H9 (cell line): Measurements from ENCODE around the gene FN1. TPM values are rescaled to one million over a fixed set of nuclear protein-coding genes. Genes with fewer than 3 reads are reported as not detected.

Source experiments
- DNase-seq: peaks from one replicate; pipeline ENCODE4 v3.0.0-alpha.2; 2017
- H2AFZ ChIP-seq: one replicate; pipeline ENCODE4 v1.6.1; 2013; ENCODE audit warnings: mild to moderate bottlenecking, low read length, control low read depth, moderate library complexity
- H2AK5ac ChIP-seq: 2 replicates; pipeline ENCODE4 v1.6.1; 2013; ENCODE audit warnings: low read length, control low read depth, mixed read lengths; ENCODE audit not compliant: insufficient read length
- H2BK120ac ChIP-seq: one replicate; pipeline ENCODE4 v1.6.1; 2013; ENCODE audit warnings: low read depth, mild to moderate bottlenecking, low read length, control low read depth, inconsistent platforms; ENCODE audit not compliant: poor library complexity, severe bottlenecking
- H2BK12ac ChIP-seq: 2 replicates; pipeline ENCODE4 v1.6.1; 2013; ENCODE audit warnings: low read length, control low read depth, mixed read lengths, low read depth; ENCODE audit not compliant: insufficient read length
- H2BK15ac ChIP-seq: 2 replicates; pipeline ENCODE4 v1.6.1; 2013; ENCODE audit warnings: low read depth, low read length, control low read depth
- H2BK20ac ChIP-seq: one replicate; pipeline ENCODE4 v1.6.1; 2013; ENCODE audit warnings: low read depth, mild to moderate bottlenecking, low read length, control low read depth, inconsistent platforms; ENCODE audit not compliant: poor library complexity, severe bottlenecking
- H2BK5ac ChIP-seq: 2 replicates; pipeline ENCODE4 v1.6.1; 2013; ENCODE audit warnings: low read length, control low read depth, mixed read lengths; ENCODE audit not compliant: insufficient read length
- H3K14ac ChIP-seq: 2 replicates; pipeline ENCODE4 v1.6.1; 2013; ENCODE audit warnings: low read length, control low read depth; ENCODE audit not compliant: insufficient read depth
- H3K18ac ChIP-seq: 2 replicates; pipeline ENCODE4 v1.6.1; 2013; ENCODE audit warnings: low read depth, mild to moderate bottlenecking, mixed read lengths, low read length, control low read depth; ENCODE audit not compliant: insufficient read length
- H3K23ac ChIP-seq: 2 replicates; pipeline ENCODE4 v1.6.1; 2013; ENCODE audit warnings: low read length, control low read depth, mixed read lengths, low read depth; ENCODE audit not compliant: insufficient read length
- H3K23me2 ChIP-seq: 2 replicates; pipeline ENCODE4 v1.6.1; 2013; ENCODE audit warnings: low read depth, mild to moderate bottlenecking, mixed read lengths, low read length, control low read depth; ENCODE audit not compliant: insufficient read length, poor library complexity, severe bottlenecking
- H3K27ac ChIP-seq: 2 replicates; pipeline ENCODE4 v1.5.1; 2013; ENCODE audit warnings: low read length, control low read depth, mixed read lengths, low read depth; ENCODE audit not compliant: insufficient read length
- H3K27me3 ChIP-seq: 2 replicates; pipeline ENCODE4 v1.6.1; 2013; ENCODE audit warnings: low read length, control low read depth, inconsistent platforms; ENCODE audit not compliant: insufficient read depth
- H3K4ac ChIP-seq: 2 replicates; pipeline ENCODE4 v1.6.1; 2013; ENCODE audit warnings: low read depth, mild to moderate bottlenecking, control low read depth, inconsistent platforms, low read length, moderate library complexity
- H3K4me1 ChIP-seq: 2 replicates; pipeline ENCODE4 v1.6.1; 2013; ENCODE audit warnings: low read length, control low read depth, inconsistent platforms; ENCODE audit not compliant: insufficient read depth
- H3K4me2 ChIP-seq: 2 replicates; pipeline ENCODE4 v1.6.1; 2013; ENCODE audit warnings: low read length, control low read depth, mixed read lengths; ENCODE audit not compliant: insufficient read length, insufficient read depth
- H3K56ac ChIP-seq: 2 replicates; pipeline ENCODE4 v1.6.1; 2013; ENCODE audit warnings: low read depth, mild to moderate bottlenecking, mixed read lengths, low read length, control low read depth; ENCODE audit not compliant: insufficient read length
- H3K79me1 ChIP-seq: 2 replicates; pipeline ENCODE4 v1.6.1; 2013; ENCODE audit warnings: low read depth, mild to moderate bottlenecking, moderate library complexity, low read length, control low read depth, inconsistent platforms; ENCODE audit not compliant: insufficient read depth, poor library complexity, severe bottlenecking
- H3K79me2 ChIP-seq: 2 replicates; pipeline ENCODE4 v1.6.1; 2013; ENCODE audit warnings: low read length, control low read depth, inconsistent platforms; ENCODE audit not compliant: insufficient read depth
- H3K9ac ChIP-seq: 2 replicates; pipeline ENCODE4 v1.6.1; 2013; ENCODE audit warnings: low read length, control low read depth, mixed read lengths; ENCODE audit not compliant: insufficient read length; ENCODE audit errors: extremely low read depth
- H3K9me3 ChIP-seq: one replicate; pipeline ENCODE4 v1.6.1; 2013; ENCODE audit warnings: low read depth, low read length, inconsistent platforms; ENCODE audit not compliant: control insufficient read depth
- H3T11ph ChIP-seq: one replicate; pipeline ENCODE4 v1.6.1; 2013; ENCODE audit warnings: mild to moderate bottlenecking, low read length, control low read depth, inconsistent platforms
- H4K20me1 ChIP-seq: one replicate; pipeline ENCODE4 v1.6.1; 2013; ENCODE audit not compliant: control insufficient read depth, insufficient read length, insufficient read depth
- H4K5ac ChIP-seq: 2 replicates; pipeline ENCODE4 v1.6.1; 2013; ENCODE audit warnings: low read depth, mild to moderate bottlenecking, mixed read lengths, low read length, control low read depth; ENCODE audit not compliant: insufficient read length
- H4K8ac ChIP-seq: replicated peaks from 2 replicates; pipeline ENCODE4 v1.6.1; 2013; ENCODE audit warnings: low read length, control low read depth, mixed read lengths, low read depth; ENCODE audit not compliant: insufficient read length
- H4K91ac ChIP-seq: 2 replicates; pipeline ENCODE4 v1.6.1; 2013; ENCODE audit warnings: low read depth, mild to moderate bottlenecking, moderate library complexity, mixed read lengths, low read length, control low read depth; ENCODE audit not compliant: insufficient read length
- H3K27ac Mint-ChIP-seq, 3 experiments: 2 replicates in 2 of 3; 3 replicates in 1 of 3; pipeline ENCODE4 v1.8.0; 2020 to 2021; ENCODE audit warnings: mixed read lengths in 3 of 3, mild to moderate bottlenecking in 1 of 3, moderate library complexity in 1 of 3
- H3K27me3 Mint-ChIP-seq: 2 replicates; pipeline ENCODE4 v1.8.0; 2021; ENCODE audit warnings: low read depth, mild to moderate bottlenecking, moderate library complexity, mixed read lengths
- H3K36me3 Mint-ChIP-seq, 3 experiments: 2 replicates in 2 of 3; 3 replicates in 1 of 3; pipeline ENCODE4 v1.8.0; 2020 to 2021; ENCODE audit warnings: low read depth in 3 of 3, mixed read lengths in 3 of 3; ENCODE audit not compliant: insufficient read depth in 1 of 3
- H3K4me1 Mint-ChIP-seq, 2 experiments: 2 replicates each; pipeline ENCODE4 v1.8.0; 2020; ENCODE audit warnings: mixed read lengths in 2 of 2
- H3K4me3 Mint-ChIP-seq, 2 experiments: 2 replicates in 1 of 2; 3 replicates in 1 of 2; pipeline ENCODE4 v1.8.0; 2020 to 2021; ENCODE audit warnings: mild to moderate bottlenecking in 2 of 2, mixed read lengths in 2 of 2, moderate library complexity in 1 of 2
- H3K9me3 Mint-ChIP-seq, 2 experiments: 2 replicates in 1 of 2; 3 replicates in 1 of 2; pipeline ENCODE4 v1.8.0; 2020; ENCODE audit warnings: mild to moderate bottlenecking in 2 of 2, mixed read lengths in 2 of 2, moderate library complexity in 1 of 2
- WGBS: extraction: QIAGEN DNeasy Blood & Tissue Kit; methylation state at CpG from one replicate; pipeline ENCODE4 v1.1.7; 2013; ENCODE audit warnings: missing lambda C conversion rate, low lambda C conversion rate, mixed read lengths; ENCODE audit not compliant: insufficient read length; ENCODE audit errors: extremely low coverage; 5-methylcytosine and 5-hydroxymethylcytosine counted together
- total RNA-seq: library from RNA; stranded (reverse); gene quantifications from 2 replicates; pipeline ENCODE4 v1.2.1, GENCODE V29; 2021
- TF ChIP-seq, protein P1 (sequence below): fragments of 200-600 bp; sonication (generic); conservative IDR thresholded peaks from 3 replicates; pipeline ENCODE4 v1.8.0; 2021; ENCODE audit warnings: antibody characterized with exemption, mild to moderate bottlenecking

Gene FN1
- total RNA-seq, 1 experiment from 2014 or later, result 56.0 TPM

DNA sequence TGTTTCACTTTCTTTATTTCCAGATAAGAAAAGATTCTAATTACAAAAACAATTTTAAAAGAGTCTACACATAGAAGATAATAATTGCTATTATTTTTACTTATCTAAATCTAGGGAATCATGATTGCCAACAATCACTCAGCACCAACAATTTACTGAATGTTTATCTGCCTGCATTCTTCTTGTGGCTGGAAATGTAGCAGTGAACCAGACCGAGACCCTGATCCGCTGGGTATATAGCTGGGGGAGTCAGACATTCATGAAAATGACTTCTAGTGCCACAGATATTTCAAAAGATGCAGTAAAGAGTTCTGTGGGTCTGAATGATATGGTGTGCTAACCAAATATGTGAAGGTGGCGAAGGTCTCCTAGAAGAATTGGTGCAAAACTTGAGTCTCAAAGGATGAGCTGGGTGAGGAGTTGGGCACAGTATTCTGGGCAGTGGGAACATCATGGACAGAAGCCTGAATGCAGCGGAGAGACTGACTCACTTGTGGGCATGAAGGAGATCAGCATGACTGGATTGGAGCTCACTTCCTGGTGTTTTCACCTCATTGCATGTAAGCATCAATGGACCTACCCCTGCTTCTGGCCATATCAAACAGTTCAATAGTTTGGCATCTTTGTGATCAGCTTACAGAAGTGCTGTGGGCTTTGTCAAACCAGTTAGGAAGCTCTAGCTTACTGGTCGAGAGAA lies 26.1 kb upstream of the FN1 start:
- Histone ChIP-seq H2BK12ac (no peak overlapping the region), H2AK5ac (no peak overlapping the region), H3K79me2 (no peaks in the 10 kb centered on the region), H3K4me2 (no peak overlapping the region), H3T11ph (no peak overlapping the region), H3K14ac (no peak overlapping the region), H3K18ac (no peak overlapping the region), H4K5ac (no peak overlapping the region), H2AFZ (no peak overlapping the region), H3K56ac (no peak overlapping the region), H3K9me3 (no peaks in the 10 kb centered on the region), H4K91ac (no peak overlapping the region), H4K8ac (no peak overlapping the region), H3K23ac (no peak overlapping the region), H3K27ac (no peak overlapping the region), H2BK120ac (no peak overlapping the region), H3K4ac (no peak overlapping the region), H3K79me1 (no peaks in the 10 kb centered on the region), H3K27me3 (no peaks in the 10 kb centered on the region), H3K23me2 (no peaks in the 10 kb centered on the region), H4K20me1 (no peaks in the 10 kb centered on the region), H3K4me1 (no peaks in the 10 kb centered on the region), H2BK5ac (no peak overlapping the region), H2BK20ac (no peak overlapping the region), H2BK15ac (no peak overlapping the region), H3K9ac (no peak overlapping the region)
- no peaks in the 10 kb centered on the region for H3K36me3 Mint-ChIP-seq
- no peak for DNase-seq
- no peaks in the 10 kb centered on the region for H3K27me3 Mint-ChIP-seq
- no peak overlapping the region for H3K4me3 Mint-ChIP-seq
- no peak overlapping the region for H3K27ac Mint-ChIP-seq
- TF ChIP-seq, protein P1, sequence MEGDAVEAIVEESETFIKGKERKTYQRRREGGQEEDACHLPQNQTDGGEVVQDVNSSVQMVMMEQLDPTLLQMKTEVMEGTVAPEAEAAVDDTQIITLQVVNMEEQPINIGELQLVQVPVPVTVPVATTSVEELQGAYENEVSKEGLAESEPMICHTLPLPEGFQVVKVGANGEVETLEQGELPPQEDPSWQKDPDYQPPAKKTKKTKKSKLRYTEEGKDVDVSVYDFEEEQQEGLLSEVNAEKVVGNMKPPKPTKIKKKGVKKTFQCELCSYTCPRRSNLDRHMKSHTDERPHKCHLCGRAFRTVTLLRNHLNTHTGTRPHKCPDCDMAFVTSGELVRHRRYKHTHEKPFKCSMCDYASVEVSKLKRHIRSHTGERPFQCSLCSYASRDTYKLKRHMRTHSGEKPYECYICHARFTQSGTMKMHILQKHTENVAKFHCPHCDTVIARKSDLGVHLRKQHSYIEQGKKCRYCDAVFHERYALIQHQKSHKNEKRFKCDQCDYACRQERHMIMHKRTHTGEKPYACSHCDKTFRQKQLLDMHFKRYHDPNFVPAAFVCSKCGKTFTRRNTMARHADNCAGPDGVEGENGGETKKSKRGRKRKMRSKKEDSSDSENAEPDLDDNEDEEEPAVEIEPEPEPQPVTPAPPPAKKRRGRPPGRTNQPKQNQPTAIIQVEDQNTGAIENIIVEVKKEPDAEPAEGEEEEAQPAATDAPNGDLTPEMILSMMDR, result no peak
- no peaks in the 10 kb centered on the region for H3K4me1 Mint-ChIP-seq
- H3K9me3 Mint-ChIP-seq, result no peaks in the 10 kb centered on the region
- WGBS, result no CpG with 5 or more reads among the region's 5 CpGs
